ENCODE results near the gene SH3PXD2A. TPM values are rescaled to one million over a fixed set of nuclear protein-coding genes. Genes with fewer than 3 reads are reported as not detected.

SH3PXD2A gene
- total RNA-seq, 2 donors from 2014 or later = 7.8 to 10.2 TPM

- Mint-ChIP-seq H3K4me3 (no peak overlapping the region), H3K36me3 (ENCODE audit: insufficient read depth in 2 of 2) (no peaks in the 10 kb centered on the region), H3K9me3 (no peaks in the 10 kb centered on the region), H3K27me3 (ENCODE audit: low read depth) (no peaks in the 10 kb centered on the region), H3K4me1 (ENCODE audit: low read depth) (no peaks in the 10 kb centered on the region), H3K27ac (no peak overlapping the region)
- no peak for DNase-seq
- no peak for ATAC-seq (replicated peaks in 1 of 2)
Measured at GRCh38 chr10:103620891-103621782, 234.2 kb downstream of the SH3PXD2A start.

GRCh38 chr10:103620352-103620740, 235.0 kb downstream of the SH3PXD2A start:
- DNase-seq = no peak
- no peak overlapping the region for H3K4me3 Mint-ChIP-seq
- H3K9me3 Mint-ChIP-seq = no peaks in the 10 kb centered on the region
- no peak for ATAC-seq (replicated peaks in 1 of 2)
- H3K27ac Mint-ChIP-seq = no peak overlapping the region
- no peaks in the 10 kb centered on the region for H3K4me1 Mint-ChIP-seq (ENCODE audit: low read depth)
- no peaks in the 10 kb centered on the region for H3K36me3 Mint-ChIP-seq (ENCODE audit: insufficient read depth in 2 of 2)
- H3K27me3 Mint-ChIP-seq (ENCODE audit: low read depth) = no peaks in the 10 kb centered on the region

- Mint-ChIP-seq H3K27ac (no peak overlapping the region), H3K27me3 (ENCODE audit: low read depth) (no peaks in the 10 kb centered on the region), H3K4me3 (no peak overlapping the region), H3K36me3 (ENCODE audit: insufficient read depth in 2 of 2) (no peaks in the 10 kb centered on the region), H3K4me1 (ENCODE audit: low read depth) (no peaks in the 10 kb centered on the region), H3K9me3 (no peaks in the 10 kb centered on the region)
- DNase-seq (no peak), ATAC-seq (replicated peaks in 1 of 2) (no peak)
Measured at GRCh38 chr10:103619424-103620351, 235.7 kb downstream of the SH3PXD2A start.

- Mint-ChIP-seq H3K4me1 (ENCODE audit: low read depth) (no peaks in the 10 kb centered on the region), H3K9me3 (no peaks in the 10 kb centered on the region), H3K27ac (no peak overlapping the region), H3K4me3 (no peak overlapping the region), H3K27me3 (ENCODE audit: low read depth) (no peaks in the 10 kb centered on the region), H3K36me3 (ENCODE audit: insufficient read depth in 2 of 2) (no peaks in the 10 kb centered on the region)
- DNase-seq (no peak), ATAC-seq (replicated peaks in 1 of 2) (no peak)
Measured at GRCh38 chr10:103618575-103619423, 236.6 kb downstream of the SH3PXD2A start.

DNA sequence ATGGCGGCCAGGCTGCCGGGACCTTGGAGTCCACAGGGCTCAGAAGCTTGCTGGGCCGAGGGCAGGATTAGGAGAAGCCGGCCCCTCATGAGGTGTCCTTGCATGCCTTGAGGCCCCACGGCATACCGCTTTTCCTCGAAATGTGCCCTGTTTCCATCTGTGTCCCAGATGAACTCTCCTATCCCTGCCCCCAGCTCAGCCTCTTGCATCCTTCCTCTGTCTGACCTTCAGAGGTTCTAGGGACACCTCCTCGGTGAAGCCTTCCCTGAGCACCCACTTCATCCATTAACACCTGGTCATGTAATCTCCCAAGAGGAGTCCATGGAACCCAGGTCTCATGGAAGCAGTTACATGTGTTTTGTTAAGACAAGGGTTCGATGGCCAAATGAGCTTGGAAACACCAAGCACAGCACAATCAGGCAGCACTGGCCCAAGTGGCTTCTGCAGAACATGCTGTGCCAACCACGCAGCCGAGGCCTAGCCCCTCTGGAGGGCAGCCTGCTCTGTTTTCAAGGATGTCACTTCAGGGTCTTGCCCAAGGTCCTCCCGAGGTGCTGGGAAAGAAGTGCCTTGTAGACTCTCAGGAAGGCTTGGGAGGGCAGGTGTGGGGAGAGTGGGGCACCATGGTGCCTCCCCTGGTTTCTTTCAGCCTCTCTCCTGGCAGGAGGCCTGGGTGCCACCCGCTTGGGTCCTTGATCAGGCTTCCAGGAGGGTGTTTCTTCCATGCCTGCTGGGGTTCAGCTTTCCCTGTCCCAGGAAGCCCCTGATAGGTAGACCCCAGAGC, 237.6 kb downstream of the SH3PXD2A start:
- H3K36me3 Mint-ChIP-seq (ENCODE audit: insufficient read depth in 2 of 2) = no peaks in the 10 kb centered on the region

GRCh38 chr10:103616705-103617601, 238.4 kb downstream of the SH3PXD2A start:
- ATAC-seq (replicated peaks in 1 of 2) (no peak), DNase-seq (no peak)
- H3K9me3 Mint-ChIP-seq = no peaks in the 10 kb centered on the region
- no peaks in the 10 kb centered on the region for H3K36me3 Mint-ChIP-seq (ENCODE audit: insufficient read depth in 2 of 2)
- H3K27ac Mint-ChIP-seq = no peak overlapping the region
- H3K4me3 Mint-ChIP-seq = no peak overlapping the region
- no peaks in the 10 kb centered on the region for H3K27me3 Mint-ChIP-seq (ENCODE audit: low read depth)
- H3K4me1 Mint-ChIP-seq (ENCODE audit: low read depth) = no peaks in the 10 kb centered on the region

More for the DNA sequence above, 237.6 kb downstream of the SH3PXD2A start:
- no peak overlapping the region for H3K4me3 Mint-ChIP-seq
- H3K27me3 Mint-ChIP-seq (ENCODE audit: low read depth) = no peaks in the 10 kb centered on the region
- ATAC-seq (replicated peaks in 1 of 2) (no peak), DNase-seq (no peak)
- no peak overlapping the region for H3K27ac Mint-ChIP-seq
- H3K9me3 Mint-ChIP-seq = no peaks in the 10 kb centered on the region
- H3K4me1 Mint-ChIP-seq (ENCODE audit: low read depth) = no peaks in the 10 kb centered on the region

DNA sequence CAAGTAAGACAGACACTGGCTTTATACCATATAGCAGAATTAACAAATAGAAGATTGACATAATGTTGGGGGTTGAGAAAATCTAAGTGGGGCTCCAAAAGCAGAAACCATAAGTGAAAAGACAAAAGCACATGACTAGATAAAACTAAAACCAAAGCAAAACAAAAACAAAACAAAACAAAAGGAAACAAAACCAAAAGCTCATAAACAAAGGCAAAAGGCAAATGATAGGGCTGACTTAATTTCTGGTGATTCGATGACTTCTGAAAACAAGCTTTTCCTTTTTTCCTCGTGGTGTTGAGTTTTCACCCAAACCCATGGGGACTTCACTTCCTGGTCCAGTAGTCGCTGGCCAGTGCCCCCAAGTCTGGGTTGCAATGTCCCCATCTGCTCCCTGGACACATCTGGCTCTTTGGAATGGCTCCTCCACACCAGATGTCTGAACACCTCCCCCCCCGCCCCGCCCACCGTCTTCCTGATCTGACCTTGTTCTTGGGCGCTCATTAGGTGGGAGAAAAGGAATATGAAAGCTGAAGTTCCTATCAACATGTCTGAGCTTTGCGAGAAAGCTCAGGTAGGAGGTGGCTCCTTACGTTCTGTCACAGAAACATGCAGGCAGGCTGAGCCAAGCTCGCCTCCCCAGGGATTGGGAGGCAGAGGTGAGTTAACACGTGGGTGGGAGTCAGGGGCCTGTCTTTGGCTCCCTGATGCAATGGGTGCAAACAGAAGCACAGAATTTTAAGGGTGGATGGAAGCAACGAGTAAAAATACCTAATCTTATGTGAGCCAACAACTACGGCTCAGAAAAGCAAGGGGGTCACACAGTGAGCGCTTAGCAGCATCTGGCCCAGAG, 240.8 kb downstream of the SH3PXD2A start:
- ATAC-seq (replicated peaks in 1 of 2) (no peak), DNase-seq (no peak)
- H3K27ac Mint-ChIP-seq = no peak overlapping the region
- H3K27me3 Mint-ChIP-seq (ENCODE audit: low read depth) = no peaks in the 10 kb centered on the region
- H3K9me3 Mint-ChIP-seq = no peaks in the 10 kb centered on the region
- H3K4me3 Mint-ChIP-seq = no peak overlapping the region
- H3K4me1 Mint-ChIP-seq (ENCODE audit: low read depth) = no peaks in the 10 kb centered on the region
- H3K36me3 Mint-ChIP-seq (ENCODE audit: insufficient read depth in 2 of 2) = no peaks in the 10 kb centered on the region

DNA sequence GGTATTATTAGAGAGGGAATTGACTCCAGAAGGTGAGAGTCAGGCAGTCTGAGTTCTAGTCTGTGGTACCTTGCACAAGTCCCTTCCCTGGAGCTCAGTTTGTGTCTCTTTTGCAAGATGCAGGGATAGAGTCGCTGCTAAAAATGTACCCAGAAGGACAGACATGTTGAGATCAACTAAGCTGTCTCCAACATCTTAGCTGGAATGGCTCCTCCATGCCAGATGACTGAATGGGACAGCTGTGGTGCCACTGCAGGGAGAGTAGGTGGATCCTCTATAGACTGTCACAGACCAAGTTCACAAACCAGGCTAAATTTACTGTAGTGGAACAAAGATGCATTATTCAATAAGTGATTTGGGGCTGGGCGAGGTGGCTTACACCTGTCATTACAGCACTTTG, 241.8 kb downstream of the SH3PXD2A start:
- H3K27ac Mint-ChIP-seq = no peak overlapping the region
- no peaks in the 10 kb centered on the region for H3K36me3 Mint-ChIP-seq (ENCODE audit: insufficient read depth in 2 of 2)
- DNase-seq (no peak), ATAC-seq (replicated peaks in 1 of 2) (no peak)
- H3K9me3 Mint-ChIP-seq = no peaks in the 10 kb centered on the region
- H3K4me3 Mint-ChIP-seq = no peak overlapping the region
- H3K27me3 Mint-ChIP-seq (ENCODE audit: low read depth) = no peaks in the 10 kb centered on the region
- H3K4me1 Mint-ChIP-seq (ENCODE audit: low read depth) = no peaks in the 10 kb centered on the region

- Mint-ChIP-seq H3K4me3 (no peak overlapping the region), H3K9me3 (no peaks in the 10 kb centered on the region), H3K36me3 (ENCODE audit: insufficient read depth in 2 of 2) (no peaks in the 10 kb centered on the region), H3K27ac (no peak overlapping the region), H3K27me3 (ENCODE audit: low read depth) (no peaks in the 10 kb centered on the region), H3K4me1 (ENCODE audit: low read depth) (no peaks in the 10 kb centered on the region)
- no peak for DNase-seq
- ATAC-seq (replicated peaks in 1 of 2) = no peak
Measured at GRCh38 chr10:103612462-103613365, 242.7 kb downstream of the SH3PXD2A start.

GRCh38 chr10:103610921-103611511, 244.4 kb downstream of the SH3PXD2A start:
- no peaks in the 10 kb centered on the region for H3K27me3 Mint-ChIP-seq (ENCODE audit: low read depth)
- no peak for ATAC-seq (replicated peaks in 1 of 2)

More at GRCh38 chr10:103610921-103611511, 244.4 kb downstream of the SH3PXD2A start:
- no peak overlapping the region for H3K4me3 Mint-ChIP-seq
- H3K4me1 Mint-ChIP-seq (ENCODE audit: low read depth) = no peaks in the 10 kb centered on the region
- H3K36me3 Mint-ChIP-seq (ENCODE audit: insufficient read depth in 2 of 2) = peaks cover 0 to 2% of the 10 kb centered on the region in 2 donors
- DNase-seq = no peak
- H3K9me3 Mint-ChIP-seq = no peaks in the 10 kb centered on the region
- no peak overlapping the region for H3K27ac Mint-ChIP-seq
